AG10803 (cell line): ENCODE measurements around the gene KCNQ1OT1.
A peak's percentile ranks its signal among the peaks of the same experiment; 100 is the strongest.

Experiments used
- DNase-seq: peaks from one replicate; pipeline ENCODE4 v3.0.0; 2010; ENCODE audit warnings: low read depth
- H3K4me3 ChIP-seq: 2 replicates; pipeline ENCODE4 v1.5.1; 2011; ENCODE audit warnings: mild to moderate bottlenecking, low read length, control low read depth
- TF ChIP-seq, protein P1 (sequence below): conservative IDR thresholded peaks from 2 replicates; pipeline ENCODE4 v1.5.1; 2011; ENCODE audit warnings: mild to moderate bottlenecking, low read length, control low read depth, inconsistent platforms

KCNQ1OT1 gene

DNA sequence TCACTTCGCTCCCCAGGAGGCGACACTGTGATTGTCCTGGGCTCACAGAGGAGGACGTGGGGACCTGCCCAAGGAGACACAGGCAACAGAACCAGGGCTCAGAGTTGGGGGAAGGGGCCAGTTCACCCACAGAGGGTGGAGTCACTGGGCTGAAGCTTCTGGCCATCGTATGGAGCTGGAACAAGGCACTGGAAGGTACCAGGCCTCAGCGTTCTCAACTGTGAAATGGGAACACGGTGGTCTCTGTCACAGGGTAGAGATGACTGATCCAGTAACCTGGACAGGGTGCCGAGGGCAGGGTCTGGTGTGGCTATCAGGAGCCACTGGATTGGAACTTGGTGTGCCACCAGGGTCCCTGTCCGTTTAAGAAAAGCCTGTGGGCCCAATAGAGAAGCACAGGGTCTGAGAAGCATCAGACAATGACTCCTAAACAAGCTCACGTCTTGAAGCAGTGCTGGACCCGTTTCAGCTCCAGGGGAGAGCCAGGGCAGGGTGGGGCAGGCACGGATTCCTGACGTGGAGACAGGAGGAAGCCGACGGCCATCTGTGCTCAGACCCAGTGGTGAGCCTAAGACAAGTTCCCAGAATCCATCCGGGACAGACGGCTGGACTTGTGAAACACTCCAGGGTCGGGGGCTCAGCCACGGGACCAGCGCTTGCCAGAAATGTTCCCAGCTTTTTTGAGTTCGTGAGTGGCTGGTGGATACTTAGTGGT is 25.0 kb upstream of the KCNQ1OT1 start:
- H3K4me3 ChIP-seq, result no peak overlapping the region
- peak; percentile 18 for DNase-seq
- TF ChIP-seq, protein P1, sequence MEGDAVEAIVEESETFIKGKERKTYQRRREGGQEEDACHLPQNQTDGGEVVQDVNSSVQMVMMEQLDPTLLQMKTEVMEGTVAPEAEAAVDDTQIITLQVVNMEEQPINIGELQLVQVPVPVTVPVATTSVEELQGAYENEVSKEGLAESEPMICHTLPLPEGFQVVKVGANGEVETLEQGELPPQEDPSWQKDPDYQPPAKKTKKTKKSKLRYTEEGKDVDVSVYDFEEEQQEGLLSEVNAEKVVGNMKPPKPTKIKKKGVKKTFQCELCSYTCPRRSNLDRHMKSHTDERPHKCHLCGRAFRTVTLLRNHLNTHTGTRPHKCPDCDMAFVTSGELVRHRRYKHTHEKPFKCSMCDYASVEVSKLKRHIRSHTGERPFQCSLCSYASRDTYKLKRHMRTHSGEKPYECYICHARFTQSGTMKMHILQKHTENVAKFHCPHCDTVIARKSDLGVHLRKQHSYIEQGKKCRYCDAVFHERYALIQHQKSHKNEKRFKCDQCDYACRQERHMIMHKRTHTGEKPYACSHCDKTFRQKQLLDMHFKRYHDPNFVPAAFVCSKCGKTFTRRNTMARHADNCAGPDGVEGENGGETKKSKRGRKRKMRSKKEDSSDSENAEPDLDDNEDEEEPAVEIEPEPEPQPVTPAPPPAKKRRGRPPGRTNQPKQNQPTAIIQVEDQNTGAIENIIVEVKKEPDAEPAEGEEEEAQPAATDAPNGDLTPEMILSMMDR, result no peak

- H3K4me3 ChIP-seq, result no peak overlapping the region
- TF ChIP-seq, protein P1, result no peak
- no peak for DNase-seq
Measured at GRCh38 chr11:2724104-2724503, 24.3 kb upstream of the KCNQ1OT1 start.

DNA sequence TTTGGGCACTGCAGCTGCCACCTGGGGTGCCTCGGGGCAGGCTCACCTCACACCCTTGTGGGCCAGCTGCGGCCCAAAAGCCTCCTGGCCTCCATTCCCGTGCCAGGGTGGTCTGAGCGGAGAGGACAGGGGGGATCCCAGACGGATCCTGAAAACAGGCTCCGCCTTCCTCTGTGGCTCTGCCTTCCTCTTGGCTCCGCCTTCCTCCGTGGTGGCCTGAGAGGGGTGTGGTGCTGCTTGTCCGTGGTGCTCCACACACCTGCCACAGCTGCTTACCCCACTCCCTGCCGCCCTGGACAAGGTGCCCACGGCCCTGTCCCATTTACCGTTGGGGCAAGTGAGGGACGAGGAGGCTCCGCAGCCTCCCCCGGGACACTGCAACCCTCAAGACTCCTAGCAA is 23.2 kb upstream of the KCNQ1OT1 start:
- no peak overlapping the region for H3K4me3 ChIP-seq
- no peak for DNase-seq
- TF ChIP-seq, protein P1, result no peak

- TF ChIP-seq, protein P1, result no peak
- no peak for DNase-seq
- H3K4me3 ChIP-seq, result no peak overlapping the region
Measured at GRCh38 chr11:2721210-2721916, 21.6 kb upstream of the KCNQ1OT1 start.

GRCh38 chr11:2719831-2720590 is 20.2 kb upstream of the KCNQ1OT1 start:
- DNase-seq, result no peak
- no peak overlapping the region for H3K4me3 ChIP-seq
- TF ChIP-seq, protein P1, result no peak

DNA sequence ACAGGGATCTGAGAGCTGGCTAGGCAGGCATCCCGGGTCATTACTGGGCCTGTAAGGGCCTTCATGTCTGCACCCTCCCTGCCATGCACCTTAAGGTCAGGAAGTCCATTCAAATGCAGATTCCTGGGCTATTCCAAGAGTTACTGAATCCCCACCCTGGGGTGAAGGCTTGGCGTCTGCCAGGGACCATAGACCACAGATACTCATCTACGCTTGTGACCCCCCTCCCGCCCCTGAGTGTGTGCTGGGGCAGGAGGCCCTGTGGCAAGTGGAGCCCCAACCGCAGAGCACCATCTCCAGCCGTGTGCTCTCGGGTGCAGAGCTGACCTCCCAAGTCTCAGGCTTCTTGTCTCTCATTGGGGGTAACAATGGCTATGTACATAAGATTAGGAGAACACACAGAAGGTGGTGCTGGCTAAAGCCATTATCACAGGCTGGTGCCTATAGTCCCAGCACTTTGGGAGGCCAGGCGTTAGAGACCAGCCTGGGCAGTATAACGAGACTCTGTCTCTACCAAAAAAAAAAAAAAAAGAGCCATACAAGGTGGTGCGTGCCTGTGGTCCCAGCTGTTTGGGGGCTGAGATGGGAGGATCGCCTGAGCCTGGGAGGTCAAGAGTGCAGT is 19.1 kb upstream of the KCNQ1OT1 start:
- TF ChIP-seq, protein P1, result no peak
- no peak for DNase-seq
- no peak overlapping the region for H3K4me3 ChIP-seq
